MCF 10A (cell line): ENCODE results near the gene MYL10. TPM values are rescaled to one million over a fixed set of nuclear protein-coding genes. Genes with fewer than 3 reads are reported as not detected.

Experiments used
- BruUV-seq: library from RNA; stranded (reverse); fragments of 400-500 nt; replicated peaks from 2 replicates; lab custom pipeline; 2021; lab: Mats Ljungman, UMichigan
- CTCF ChIA-PET: fragments of 300-600 bp; sonication (Branson Sonifier 250); formaldehyde crosslinking; extraction: SDS; loops from one replicate; lab custom pipeline; 2021; ENCODE audit warnings: antibody characterized with exemption, inconsistent platforms; lab: Yijun Ruan, JAX
- POLR2A ChIA-PET: fragments of 300-600, 350-650 bp; sonication (Branson Sonifier 250); formaldehyde crosslinking; extraction: SDS; loops from one replicate; lab custom pipeline; 2020; ENCODE audit warnings: antibody characterized with exemption, inconsistent platforms; lab: Yijun Ruan, JAX
- DNase-seq: peaks from one replicate; pipeline ENCODE4 v3.0.0-alpha.2; 2018; ENCODE audit not compliant: unreplicated experiment
- H3K27ac Mint-ChIP-seq: one replicate; pipeline ENCODE4 v1.8.0; 2022; ENCODE audit warnings: mild to moderate bottlenecking, low read depth, mixed read lengths; ENCODE audit not compliant: unreplicated experiment
- H3K27me3 Mint-ChIP-seq: one replicate; pipeline ENCODE4 v1.8.0; 2022; ENCODE audit warnings: mixed read lengths; ENCODE audit not compliant: insufficient read depth, unreplicated experiment
- H3K36me3 Mint-ChIP-seq: one replicate; pipeline ENCODE4 v1.8.0; 2022; ENCODE audit warnings: mild to moderate bottlenecking, moderate library complexity, mixed read lengths; ENCODE audit not compliant: insufficient read depth, unreplicated experiment
- H3K4me1 Mint-ChIP-seq: one replicate; pipeline ENCODE4 v1.8.0; 2022; ENCODE audit warnings: mixed read lengths; ENCODE audit not compliant: insufficient read depth, unreplicated experiment
- H3K4me3 Mint-ChIP-seq: one replicate; pipeline ENCODE4 v1.8.0; 2022; ENCODE audit warnings: mild to moderate bottlenecking, moderate library complexity, mixed read lengths; ENCODE audit not compliant: unreplicated experiment
- H3K9me3 Mint-ChIP-seq: one replicate; pipeline ENCODE4 v1.8.0; 2022; ENCODE audit warnings: mixed read lengths; ENCODE audit not compliant: unreplicated experiment
- intact Hi-C: fragments of 100-400 bp; cut with micrococcal nuclease; formaldehyde crosslinking; loops from 2 replicates; pipeline ENCODE4 v1.14.1; 2022
- total RNA-seq: library from RNA; stranded (reverse); gene quantifications from 2 replicates; pipeline ENCODE4 v1.2.3, GENCODE V29; 2022
- TF ChIP-seq, protein P1 (sequence below): fragments of 200-600 bp; IDR thresholded peaks from one replicate; pipeline ENCODE4 v1.8.0; 2022; ENCODE audit warnings: antibody characterized with exemption, mild to moderate bottlenecking; ENCODE audit not compliant: unreplicated experiment

Gene MYL10
- total RNA-seq, 1 experiment from 2014 or later = not detected

DNA sequence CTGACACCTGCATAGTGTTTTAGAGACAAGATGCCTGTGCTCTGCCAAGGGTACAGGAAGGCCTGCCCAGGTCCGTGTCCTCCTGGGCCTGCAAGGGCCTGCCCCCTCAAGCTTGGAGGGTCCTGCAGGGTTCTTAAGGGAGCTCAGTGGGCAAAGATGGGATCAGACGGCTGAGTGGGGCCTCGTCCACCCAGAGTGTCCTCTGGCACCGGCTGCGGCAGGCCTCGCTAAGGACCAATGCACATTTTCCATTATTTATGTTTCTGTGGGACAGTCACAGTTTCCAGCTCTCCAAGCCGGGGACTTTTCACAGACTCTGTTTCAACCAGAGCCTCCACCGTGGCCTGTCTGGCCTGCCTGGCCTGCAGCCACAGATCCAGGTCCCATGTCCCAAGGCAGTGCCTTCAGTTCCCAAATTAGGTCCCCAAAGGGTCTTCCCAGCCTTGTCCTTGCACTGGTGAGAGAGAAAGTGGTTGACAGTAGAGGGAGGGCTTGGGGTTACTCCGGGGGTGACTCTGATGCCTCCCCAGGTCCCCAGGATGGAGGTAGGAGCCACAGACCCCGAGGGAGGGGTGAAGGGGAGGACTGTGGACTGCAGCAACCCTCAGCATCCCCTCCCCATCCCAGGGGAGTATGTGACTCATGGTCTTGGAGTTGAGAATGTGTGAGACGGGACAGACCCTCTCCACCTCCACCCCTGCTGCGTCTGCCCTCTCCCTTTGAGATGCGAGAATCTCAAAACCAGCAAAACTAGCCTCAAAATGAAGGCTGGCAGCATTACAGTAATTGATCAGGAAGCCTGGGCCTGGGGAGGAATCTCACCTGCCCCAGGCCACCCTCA is 14.8 kb downstream of the MYL10 start:
- no peaks in the 10 kb centered on the region for H3K36me3 Mint-ChIP-seq
- no peak overlapping the region for H3K4me3 Mint-ChIP-seq
- no peak for DNase-seq
- H3K27ac Mint-ChIP-seq = peak overlapping the region; percentile 39
- ChIA-PET POLR2A (interaction anchor here (0.6 kb wide), 1 partner anchor 17 kb away, joined by 4 read pairs; no protein-coding TSS in a partner anchor), CTCF (interaction anchor here (0.6 to 2.5 kb wide), 4 partner anchors 10 to 71 kb away, joined by 3 to 7 read pairs (median 4); no protein-coding TSS in a partner anchor)
- no peaks in the 10 kb centered on the region for H3K9me3 Mint-ChIP-seq
- no peaks in the 10 kb centered on the region for H3K27me3 Mint-ChIP-seq
- H3K4me1 Mint-ChIP-seq = peaks cover 13% of the 10 kb centered on the region
- intact Hi-C loops = no loop called here
- no TSS peak for BruUV-seq
- TF ChIP-seq, protein P1, sequence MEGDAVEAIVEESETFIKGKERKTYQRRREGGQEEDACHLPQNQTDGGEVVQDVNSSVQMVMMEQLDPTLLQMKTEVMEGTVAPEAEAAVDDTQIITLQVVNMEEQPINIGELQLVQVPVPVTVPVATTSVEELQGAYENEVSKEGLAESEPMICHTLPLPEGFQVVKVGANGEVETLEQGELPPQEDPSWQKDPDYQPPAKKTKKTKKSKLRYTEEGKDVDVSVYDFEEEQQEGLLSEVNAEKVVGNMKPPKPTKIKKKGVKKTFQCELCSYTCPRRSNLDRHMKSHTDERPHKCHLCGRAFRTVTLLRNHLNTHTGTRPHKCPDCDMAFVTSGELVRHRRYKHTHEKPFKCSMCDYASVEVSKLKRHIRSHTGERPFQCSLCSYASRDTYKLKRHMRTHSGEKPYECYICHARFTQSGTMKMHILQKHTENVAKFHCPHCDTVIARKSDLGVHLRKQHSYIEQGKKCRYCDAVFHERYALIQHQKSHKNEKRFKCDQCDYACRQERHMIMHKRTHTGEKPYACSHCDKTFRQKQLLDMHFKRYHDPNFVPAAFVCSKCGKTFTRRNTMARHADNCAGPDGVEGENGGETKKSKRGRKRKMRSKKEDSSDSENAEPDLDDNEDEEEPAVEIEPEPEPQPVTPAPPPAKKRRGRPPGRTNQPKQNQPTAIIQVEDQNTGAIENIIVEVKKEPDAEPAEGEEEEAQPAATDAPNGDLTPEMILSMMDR = no peak

DNA sequence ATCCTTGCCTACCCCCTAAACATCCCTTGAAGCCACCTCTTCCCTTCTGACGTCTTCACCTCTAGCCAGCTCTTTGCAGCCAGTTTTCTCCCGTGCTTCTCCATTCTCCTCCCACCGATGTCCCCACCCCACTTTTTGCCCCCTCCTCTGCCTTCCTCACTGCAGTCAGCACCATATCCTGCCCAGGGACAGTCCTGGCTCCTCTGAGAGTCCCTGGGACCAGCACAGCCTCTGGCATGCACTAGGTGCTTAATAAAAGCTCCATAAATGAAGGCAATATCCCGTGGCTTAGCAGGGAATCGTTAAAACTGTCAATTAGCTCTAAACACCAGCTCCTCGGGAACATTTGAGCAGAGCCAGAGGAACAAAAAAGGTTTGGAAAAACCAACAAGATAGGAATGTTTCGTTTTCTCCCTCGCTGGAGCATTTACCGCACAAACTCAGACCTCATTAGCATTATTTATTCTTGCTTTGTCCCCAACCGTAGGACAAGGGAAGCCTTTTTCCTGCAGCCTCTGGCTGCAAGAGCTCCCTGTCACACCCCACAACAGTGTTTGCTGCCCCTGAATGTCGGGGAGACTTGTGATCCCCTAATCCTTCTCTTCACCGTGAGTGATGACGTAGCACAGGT is 16.1 kb downstream of the MYL10 start:
- Mint-ChIP-seq H3K27me3 (no peaks in the 10 kb centered on the region), H3K9me3 (no peaks in the 10 kb centered on the region), H3K4me3 (no peak overlapping the region), H3K36me3 (no peaks in the 10 kb centered on the region), H3K27ac (no peak overlapping the region), H3K4me1 (peaks cover 13% of the 10 kb centered on the region)
- POLR2A ChIA-PET = interaction anchor here (0.6 kb wide), 1 partner anchor 58 kb away, joined by 3 read pairs; no protein-coding TSS in a partner anchor
- no TSS peak for BruUV-seq
- no peak for DNase-seq
- intact Hi-C loops = no loop called here
- TF ChIP-seq, protein P1 = no peak
- CTCF ChIA-PET = interaction anchor here (0.6 to 2.5 kb wide), 4 partner anchors 11 to 684 kb away, joined by 3 to 7 read pairs (median 4); no protein-coding TSS in a partner anchor

DNA sequence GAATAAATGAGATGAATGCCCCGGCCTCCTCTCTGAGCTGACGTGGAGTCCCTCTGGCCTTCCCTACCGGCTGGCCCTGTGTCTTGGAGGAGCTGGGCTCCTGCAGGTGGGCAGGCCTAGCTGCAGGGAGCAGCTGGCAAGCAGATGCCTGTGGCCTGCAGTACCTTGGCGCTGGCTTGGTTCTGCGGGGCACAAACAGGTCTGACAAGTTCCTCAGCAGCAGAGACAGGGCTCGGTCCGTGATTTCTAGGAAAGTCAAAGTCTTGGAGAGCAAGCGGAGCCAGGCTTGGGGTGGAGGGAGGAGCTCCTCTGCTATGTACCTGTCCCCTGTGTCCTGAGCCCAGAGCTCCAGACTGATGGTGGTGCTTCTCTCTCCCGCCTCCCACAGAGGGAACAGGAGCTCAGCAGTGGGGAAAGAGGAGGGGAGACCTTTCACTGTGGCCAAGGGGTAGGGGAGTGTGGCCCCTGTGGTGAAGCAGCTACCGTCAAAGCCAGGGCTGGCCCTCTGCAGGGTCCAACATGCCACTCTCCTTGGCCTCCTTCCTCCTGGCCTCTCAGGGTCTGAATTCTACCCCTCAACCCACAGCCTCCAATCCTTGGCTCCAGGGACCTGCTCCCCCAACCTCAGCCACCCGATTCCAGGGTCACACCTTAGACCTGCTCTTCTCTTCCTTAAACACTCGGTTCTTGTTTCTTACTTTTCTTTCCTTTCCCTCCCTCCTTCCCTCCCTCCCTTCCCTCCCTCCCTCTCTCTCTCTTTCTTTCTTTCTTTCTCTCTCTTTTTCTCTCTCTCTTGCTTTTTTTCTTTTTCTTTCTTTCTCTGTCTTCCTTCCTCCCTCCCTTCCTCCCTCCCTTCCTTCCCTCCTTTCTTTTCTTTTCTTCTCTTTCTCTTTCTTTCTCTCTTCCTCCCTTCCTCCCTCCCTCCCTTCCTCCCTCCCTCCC is 20.1 kb downstream of the MYL10 start:
- intact Hi-C loops = no loop called here
- Mint-ChIP-seq H3K36me3 (no peaks in the 10 kb centered on the region), H3K9me3 (no peaks in the 10 kb centered on the region), H3K27me3 (no peaks in the 10 kb centered on the region), H3K4me3 (no peak overlapping the region), H3K27ac (no peak overlapping the region), H3K4me1 (no peaks in the 10 kb centered on the region)
- TF ChIP-seq, protein P1 = no peak
- CTCF ChIA-PET = interaction anchor here (0.6 to 0.7 kb wide), 4 partner anchors 52 to 309 kb away, joined by 3 to 5 read pairs (median 3); no protein-coding TSS in a partner anchor
- POLR2A ChIA-PET = no interaction called here
- BruUV-seq = no TSS peak
- no peak for DNase-seq
